Osteocyte (in vitro differentiated cells): ENCODE data around the gene UBE3D. TPM values are rescaled to one million over a fixed set of nuclear protein-coding genes. Genes with fewer than 3 reads are reported as not detected.
A peak's percentile ranks its signal among the peaks of the same experiment; 100 is the strongest.

Source experiments
- DNase-seq: peaks from one replicate; pipeline ENCODE4 v3.0.0; 2021; ENCODE audit warnings: mixed read lengths; ENCODE audit not compliant: unreplicated experiment; ENCODE audit errors: extremely low spot score
- H3K27ac Mint-ChIP-seq: one replicate; pipeline ENCODE4 v1.8.0; 2021; ENCODE audit warnings: mild to moderate bottlenecking, mixed read lengths; ENCODE audit not compliant: unreplicated experiment
- H3K27me3 Mint-ChIP-seq: one replicate; pipeline ENCODE4 v1.8.0; 2021; ENCODE audit warnings: mixed read lengths; ENCODE audit not compliant: unreplicated experiment
- H3K36me3 Mint-ChIP-seq: one replicate; pipeline ENCODE4 v1.8.0; 2021; ENCODE audit warnings: mixed read lengths; ENCODE audit not compliant: unreplicated experiment
- H3K4me1 Mint-ChIP-seq: one replicate; pipeline ENCODE4 v1.8.0; 2021; ENCODE audit warnings: mixed read lengths; ENCODE audit not compliant: unreplicated experiment
- H3K4me3 Mint-ChIP-seq: one replicate; pipeline ENCODE4 v1.8.0; 2021; ENCODE audit warnings: mild to moderate bottlenecking, moderate library complexity, mixed read lengths; ENCODE audit not compliant: unreplicated experiment
- H3K9me3 Mint-ChIP-seq: one replicate; pipeline ENCODE4 v1.8.0; 2021; ENCODE audit warnings: mixed read lengths; ENCODE audit not compliant: unreplicated experiment
- CTCF ChIP-seq: fragments of 200-600 bp; sonication (generic); IDR thresholded peaks from 2 replicates; pipeline ENCODE4 v1.5.0; 2021; ENCODE audit warnings: antibody characterized with exemption, mild to moderate bottlenecking, moderate library complexity
- total RNA-seq: library from RNA; stranded (reverse); gene quantifications from 2 replicates; pipeline ENCODE4 v1.2.1, GENCODE V29; 2021

UBE3D gene
- total RNA-seq, 1 donor from 2014 or later: 4.8 TPM

- H3K4me3 Mint-ChIP-seq: no peak overlapping the region
- no peaks in the 10 kb centered on the region for H3K9me3 Mint-ChIP-seq
- no peaks in the 10 kb centered on the region for H3K27me3 Mint-ChIP-seq
- no peak for TF ChIP-seq CTCF
- H3K36me3 Mint-ChIP-seq: no peaks in the 10 kb centered on the region
- H3K4me1 Mint-ChIP-seq: peaks cover 29% of the 10 kb centered on the region
- H3K27ac Mint-ChIP-seq: no peak overlapping the region
- DNase-seq: no peak
These were observed 195.0 kb downstream of the UBE3D start for GRCh38 chr6:82870582-82871172.

GRCh38 chr6:82869493-82869892, 196.1 kb downstream of the UBE3D start:
- no peaks in the 10 kb centered on the region for H3K9me3 Mint-ChIP-seq
- no peak overlapping the region for H3K27ac Mint-ChIP-seq
- DNase-seq: no peak
- no peak for TF ChIP-seq CTCF
- no peak overlapping the region for H3K4me3 Mint-ChIP-seq
- no peaks in the 10 kb centered on the region for H3K27me3 Mint-ChIP-seq
- no peaks in the 10 kb centered on the region for H3K36me3 Mint-ChIP-seq
- peaks cover 27% of the 10 kb centered on the region for H3K4me1 Mint-ChIP-seq

GRCh38 chr6:82867946-82868345, 197.7 kb downstream of the UBE3D start:
- Mint-ChIP-seq H3K9me3 (peaks cover 10% of the 10 kb centered on the region), H3K36me3 (no peaks in the 10 kb centered on the region), H3K27me3 (no peaks in the 10 kb centered on the region), H3K4me3 (no peak overlapping the region), H3K27ac (no peak overlapping the region), H3K4me1 (peaks cover 33% of the 10 kb centered on the region)
- no peak for TF ChIP-seq CTCF
- no peak for DNase-seq

- H3K4me3 Mint-ChIP-seq: no peak overlapping the region
- TF ChIP-seq CTCF: no peak
- DNase-seq: no peak
- no peaks in the 10 kb centered on the region for H3K27me3 Mint-ChIP-seq
- peaks cover 45% of the 10 kb centered on the region for H3K4me1 Mint-ChIP-seq
- H3K27ac Mint-ChIP-seq: peak overlapping the region; percentile 46
- peaks cover 10% of the 10 kb centered on the region for H3K9me3 Mint-ChIP-seq
- H3K36me3 Mint-ChIP-seq: no peaks in the 10 kb centered on the region
These were observed 199.2 kb downstream of the UBE3D start for GRCh38 chr6:82866446-82866845.

GRCh38 chr6:82865461-82865860, 200.2 kb downstream of the UBE3D start:
- Mint-ChIP-seq H3K4me1 (peaks cover 51% of the 10 kb centered on the region), H3K36me3 (no peaks in the 10 kb centered on the region), H3K27me3 (no peaks in the 10 kb centered on the region), H3K9me3 (peaks cover 10% of the 10 kb centered on the region), H3K4me3 (no peak overlapping the region), H3K27ac (no peak overlapping the region)
- TF ChIP-seq CTCF: no peak
- DNase-seq: no peak
